H1 (cell line): ENCODE measurements around the gene FOXL1. TPM values are rescaled to one million over a fixed set of nuclear protein-coding genes. Genes with fewer than 3 reads are reported as not detected.

Source experiments
- CTCF ChIA-PET: fragments of 300-600 bp; sonication (Branson Sonifier 250); formaldehyde crosslinking; loops from one replicate; lab custom pipeline; 2021; ENCODE audit not compliant: partially characterized antibody; lab: Charles Lee
- POLR2A ChIA-PET: fragments of 300-600 bp; sonication (Branson Sonifier 250); formaldehyde crosslinking; loops from one replicate; lab custom pipeline; 2021; ENCODE audit warnings: inconsistent platforms; ENCODE audit not compliant: partially characterized antibody; lab: Charles Lee
- DNase-seq, 2 experiments: peaks; one replicate each; pipeline versions ENCODE4 v3.0.0 to v3.0.0-alpha.2; 2010 to 2022; ENCODE audit warnings: low spot score in 2 of 2, low read depth in 1 of 2, mixed read lengths in 1 of 2
- FAIRE-seq: peaks from 2 replicates; lab custom pipeline; 2011; peaks lifted over from hg19 to GRCh38; lab: Jason Lieb, UNC
- H2AFZ ChIP-seq: 2 replicates; pipeline ENCODE4 v1.8.1; 2012; ENCODE audit warnings: low read length, inconsistent platforms
- H2AK5ac ChIP-seq: 2 replicates; pipeline ENCODE4 v1.6.1; 2013; ENCODE audit warnings: low read depth, low read length
- H2BK120ac ChIP-seq: replicated peaks from 2 replicates; pipeline ENCODE3; 2013; ENCODE audit warnings: low read depth, low read length, inconsistent platforms
- H2BK12ac ChIP-seq: 2 replicates; pipeline ENCODE4 v1.6.1; 2013; ENCODE audit warnings: low read depth, low read length
- H2BK15ac ChIP-seq: 2 replicates; pipeline ENCODE4 v1.6.1; 2013; ENCODE audit warnings: low read length
- H2BK20ac ChIP-seq: 2 replicates; pipeline ENCODE4 v1.6.1; 2013; ENCODE audit warnings: low read length
- H2BK5ac ChIP-seq: 2 replicates; pipeline ENCODE4 v1.6.1; 2013; ENCODE audit warnings: low read depth, low read length
- H3K14ac ChIP-seq: 2 replicates; pipeline ENCODE4 v1.6.1; 2013; ENCODE audit warnings: inconsistent platforms; ENCODE audit not compliant: insufficient read length
- H3K18ac ChIP-seq: 2 replicates; pipeline ENCODE4 v1.6.1; 2013; ENCODE audit warnings: low read length; ENCODE audit errors: extremely low read depth
- H3K23ac ChIP-seq: 2 replicates; pipeline ENCODE4 v1.6.1; 2013; ENCODE audit warnings: inconsistent platforms; ENCODE audit not compliant: insufficient read length
- H3K23me2 ChIP-seq: 2 replicates; pipeline ENCODE4 v1.6.1; 2013; ENCODE audit warnings: low read depth, low read length
- H3K27ac ChIP-seq: 2 replicates; pipeline ENCODE4 v1.6.1; 2011; ENCODE audit warnings: low read depth, low read length, inconsistent platforms
- H3K27me3 ChIP-seq, 4 experiments: replicated peaks in 1 of 4; 1 replicate in 1 of 4; 2 replicates in 3 of 4; pipeline versions ENCODE4 v1.6.1 to v1.8.1; 2011 to 2013; ENCODE audit warnings: low read length in 3 of 4, mild to moderate bottlenecking in 3 of 4, inconsistent platforms in 2 of 4, mixed read lengths in 2 of 4, moderate library complexity in 1 of 4; ENCODE audit not compliant: control insufficient read depth in 3 of 4, insufficient read depth in 3 of 4; ENCODE audit errors: extremely low read depth in 1 of 4
- H3K36me3 ChIP-seq, 4 experiments: 2 replicates each; pipeline versions ENCODE4 v1.6.1 to v1.8.1; 2011 to 2013; ENCODE audit warnings: mild to moderate bottlenecking in 4 of 4, low read length in 3 of 4, moderate library complexity in 2 of 4, control low read depth in 1 of 4, inconsistent platforms in 1 of 4; ENCODE audit not compliant: insufficient read depth in 4 of 4, control insufficient read depth in 2 of 4
- H3K4ac ChIP-seq: replicated peaks from 2 replicates; pipeline ENCODE3; 2013; ENCODE audit warnings: low read length, low read depth, mixed read lengths, inconsistent platforms; ENCODE audit not compliant: insufficient read length
- H3K4me1 ChIP-seq, 4 experiments: replicated peaks in 1 of 4; 1 replicate in 1 of 4; 2 replicates in 3 of 4; pipeline versions ENCODE4 v1.6.1 to v1.8.1; 2011 to 2013; ENCODE audit warnings: low read length in 3 of 4, inconsistent platforms in 2 of 4, mixed read lengths in 1 of 4; ENCODE audit not compliant: insufficient read depth in 4 of 4, control insufficient read depth in 3 of 4
- H3K4me2 ChIP-seq, 2 experiments: 2 replicates each; pipeline versions ENCODE4 v1.6.1 to v1.8.1; 2011 to 2013; ENCODE audit warnings: low read depth in 2 of 2, low read length in 2 of 2, control low read depth in 1 of 2, inconsistent platforms in 1 of 2, mild to moderate bottlenecking in 1 of 2; ENCODE audit not compliant: insufficient read depth in 1 of 2
- H3K4me3 ChIP-seq, 4 experiments: fragments of 200-600, 300-600 bp in 1 of 4; sonication (generic), shearing (Covaris generic), sonication (Bioruptor Twin) in 1 of 4; 2 replicates each; pipeline versions ENCODE4 v1.5.1 to v1.8.1; 2011 to 2016; ENCODE audit warnings: low read length in 4 of 4, low read depth in 3 of 4, control low read depth in 2 of 4, inconsistent platforms in 2 of 4, mild to moderate bottlenecking in 2 of 4, mixed read lengths in 1 of 4, moderate library complexity in 1 of 4; ENCODE audit not compliant: insufficient read depth in 2 of 4; ENCODE audit errors: extremely low read depth in 1 of 4
- H3K56ac ChIP-seq: replicated peaks from 2 replicates; pipeline ENCODE3; 2013; ENCODE audit warnings: low read depth, mild to moderate bottlenecking, mixed read lengths, low read length, inconsistent platforms; ENCODE audit not compliant: insufficient read length
- H3K79me1 ChIP-seq: 2 replicates; pipeline ENCODE4 v1.6.1; 2013; ENCODE audit warnings: low read depth, low read length, control low read depth
- H3K79me2 ChIP-seq, 2 experiments: 2 replicates each; pipeline versions ENCODE4 v1.6.1 to v1.8.1; 2012 to 2013; ENCODE audit warnings: low read length in 2 of 2, mild to moderate bottlenecking in 2 of 2, inconsistent platforms in 1 of 2; ENCODE audit not compliant: insufficient read depth in 2 of 2, control insufficient read depth in 1 of 2
- H3K9ac ChIP-seq, 4 experiments: replicated peaks in 1 of 4; 1 replicate in 1 of 4; 2 replicates in 3 of 4; pipeline versions ENCODE4 v1.6.1 to v1.8.1; 2011 to 2013; ENCODE audit warnings: low read depth in 3 of 4, low read length in 3 of 4, control low read depth in 2 of 4, mild to moderate bottlenecking in 2 of 4, moderate library complexity in 2 of 4, inconsistent platforms in 1 of 4; ENCODE audit errors: extremely low read depth in 1 of 4
- H3K9me3 ChIP-seq, 2 experiments: 2 replicates each; pipeline versions ENCODE4 v1.6.1 to v1.8.1; 2012 to 2013; ENCODE audit warnings: mild to moderate bottlenecking in 2 of 2, moderate library complexity in 2 of 2, control low read depth in 1 of 2, inconsistent platforms in 1 of 2, low read depth in 1 of 2, low read length in 1 of 2, mixed read lengths in 1 of 2; ENCODE audit not compliant: insufficient read depth in 2 of 2
- H4K20me1 ChIP-seq, 2 experiments: replicated peaks in 1 of 2; 2 replicates each; pipeline versions ENCODE3 to v1.8.1; 2011 to 2013; ENCODE audit warnings: inconsistent platforms in 2 of 2, low read length in 2 of 2, mild to moderate bottlenecking in 1 of 2; ENCODE audit not compliant: insufficient read depth in 2 of 2, control insufficient read depth in 1 of 2
- H4K5ac ChIP-seq: 2 replicates; pipeline ENCODE4 v1.6.1; 2013; ENCODE audit warnings: low read length, low read depth, mixed read lengths, inconsistent platforms; ENCODE audit not compliant: insufficient read length
- H4K8ac ChIP-seq: 2 replicates; pipeline ENCODE4 v1.8.0; 2013; ENCODE audit warnings: mild to moderate bottlenecking, moderate library complexity, low read length, inconsistent platforms; ENCODE audit not compliant: insufficient read depth; ENCODE audit errors: extremely low read depth
- H4K91ac ChIP-seq: replicated peaks from 2 replicates; pipeline ENCODE3; 2013; ENCODE audit warnings: low read length, mixed read lengths, inconsistent platforms; ENCODE audit not compliant: insufficient read length
- EZH2 ChIP-seq: fragments of 200-600 bp; sonication (generic); IDR thresholded peaks from 2 replicates; pipeline ENCODE4 v1.7.1; 2012; ENCODE audit warnings: low read depth, mild to moderate bottlenecking, moderate library complexity, low read length, inconsistent platforms; ENCODE audit not compliant: severe bottlenecking
- RNF2 ChIP-seq: fragments of 200-900, 300-1000 bp; sonication (generic); IDR thresholded peaks from 2 replicates; pipeline ENCODE4 v1.7.1; 2016; ENCODE audit warnings: borderline replicate concordance, low read depth, mild to moderate bottlenecking, antibody characterized with exemption, low read length; ENCODE audit not compliant: poor library complexity, severe bottlenecking; ENCODE audit errors: missing control alignments
- WGBS, 2 experiments: shearing (Covaris generic) in 1 of 2; methylation state at CpG; one replicate each; pipeline versions ENCODE4 v1.1.6 to v1.1.7; 2013 to 2015; ENCODE audit warnings: low lambda C conversion rate in 2 of 2, mixed read lengths in 2 of 2, inconsistent platforms in 1 of 2, low coverage in 1 of 2, missing lambda C conversion rate in 1 of 2; ENCODE audit not compliant: insufficient replicate concordance in 2 of 2, insufficient coverage in 1 of 2, insufficient read length in 1 of 2; ENCODE audit errors: extremely low coverage in 1 of 2, missing lambda C conversion rate in 1 of 2; 5-methylcytosine and 5-hydroxymethylcytosine counted together
- polyA plus RNA-seq, 7 experiments: library from polyadenylated mRNA; depleted of rRNA in 3 of 7; stranded (reverse) in 5 of 7; unstranded in 2 of 7; fragments of >200 nt in 5 of 7; fragments of 200-250 nt in 2 of 7; gene quantifications; 1 replicate in 5 of 7; 2 replicates in 1 of 7; 4 replicates in 1 of 7; pipeline versions ENCODE4 v1.2.1 to v1.2.3, GENCODE V29; 2011 to 2013; ENCODE audit warnings: missing spikeins in 2 of 7, mixed read lengths in 2 of 7
- total RNA-seq: library from RNA; stranded (reverse); fragmentation: NEBNext Ultra II Directional; extraction: Animal tissue kit (Norgen Biotek cat#: 25700); gene quantifications from 2 replicates; pipeline ENCODE4 v1.2.1, GENCODE V29; 2021

The FOXL1 gene
- total and polyA plus RNA-seq, 2 of the 8 experiments (the other 6 are each of a cell fraction or from before 2014, with no cell fraction given), result 0.03 TPM; not detected in 1

- Histone ChIP-seq H3K27me3 (peaks cover 89 to 99% (median 93%) of the 10 kb centered on the region in 4 experiments), H3K79me1 (no peaks in the 10 kb centered on the region), H3K9ac (no peak overlapping the region), H2BK120ac (no peak overlapping the region), H2BK15ac (no peak overlapping the region), H3K23ac (no peak overlapping the region), H3K23me2 (peaks cover 2% of the 10 kb centered on the region; the same call in 1 of the 2 replicates), H3K56ac (no peak overlapping the region), H3K36me3 (peaks cover 0 to 10% (median 0%) of the 10 kb centered on the region in 4 experiments; a peak in 1 of 8 replicates), H3K9me3 (no peaks in the 10 kb centered on the region; a peak in 1 of 4 replicates), H3K4me2 (peak overlapping the region in 1 of 2 experiments; percentile 14; a peak in 1 of 4 replicates), H4K5ac (no peak overlapping the region), H4K20me1 (peaks cover 14 to 20% of the 10 kb centered on the region in 2 experiments), H2BK20ac (no peak overlapping the region), H3K4me3 (no peak overlapping the region), H2BK5ac (no peak overlapping the region), H2AK5ac (no peak overlapping the region), H3K27ac (no peak overlapping the region), H2BK12ac (no peak overlapping the region), H3K79me2 (no peaks in the 10 kb centered on the region), H2AFZ (no peak overlapping the region), H3K14ac (no peak overlapping the region), H3K4ac (no peak overlapping the region), H4K8ac (no peak overlapping the region), H3K18ac (no peak overlapping the region), H4K91ac (no peak overlapping the region), H3K4me1 (peaks cover 9 to 42% (median 23%) of the 10 kb centered on the region in 4 experiments)
- TF ChIP-seq RNF2 (peak; percentile 98), EZH2 (no peak)
- no peak for FAIRE-seq
- ChIA-PET POLR2A (interaction anchor here (0.6 kb wide), 1 partner anchor 161 kb away, joined by 4 read pairs; no protein-coding TSS in a partner anchor), CTCF (interaction anchor here (0.7 to 1.6 kb wide), 5 partner anchors 9 to 494 kb away, joined by 3 to 5 read pairs (median 4); no protein-coding TSS in a partner anchor)
- no peak for DNase-seq
- WGBS, 2 experiments, result 17% methylated on average over 13 of the region's 13 CpGs; no CpG with 5 or more reads in 1 of the 2 experiments
Measured at GRCh38 chr16:86569701-86570447, 8.5 kb upstream of the FOXL1 start.
